K562 (cell line): ENCODE data around the gene WDR62. TPM values are rescaled to one million over a fixed set of nuclear protein-coding genes. Genes with fewer than 3 reads are reported as not detected.

Experiments
- ATAC-seq: fragments of 200-7000 bp; cut with Tn5 transposase; 3 replicates; pipeline ENCODE4 v1.9.1; 2020; ENCODE audit warnings: moderate library complexity
- BruUV-seq: library from RNA; stranded (reverse); fragments of 400-500 nt; replicated peaks from 2 replicates; lab custom pipeline; 2021; lab: Mats Ljungman, UMichigan
- CTCF ChIA-PET: fragments of 300-600 bp; formaldehyde crosslinking; extraction: SDS; loops from one replicate; lab custom pipeline; 2021; ENCODE audit warnings: low intra/inter-chr PET ratio; lab: Yijun Ruan, JAX
- POLR2A ChIA-PET: fragments of 300-600, 350-650 bp; sonication (Branson Sonifier 250); formaldehyde crosslinking; extraction: SDS; loops from one replicate; lab custom pipeline; 2021; ENCODE audit warnings: antibody characterized with exemption, inconsistent platforms; lab: Yijun Ruan, JAX
- DNase-seq, 4 experiments: peaks; one replicate each; pipeline versions ENCODE4 v3.0.0 to v3.0.0-alpha.2; 2011 to 2018; ENCODE audit warnings: low spot score in 3 of 4, mixed read lengths in 3 of 4; ENCODE audit errors: extremely low read depth in 1 of 4
- FAIRE-seq: peaks from 2 replicates; lab custom pipeline; 2011; peaks lifted over from hg19 to GRCh38; lab: Jason Lieb, UNC
- H2AFZ ChIP-seq: 2 replicates; pipeline ENCODE4 v1.6.0; 2011; ENCODE audit warnings: low read depth, low read length, control low read depth, inconsistent platforms
- H3K27ac ChIP-seq: fragments of 200-600 bp; 3 replicates; pipeline ENCODE4 v1.8.0; 2011; ENCODE audit warnings: low read depth, mild to moderate bottlenecking, control low read depth, inconsistent platforms, low read length, moderate library complexity, mixed read lengths; ENCODE audit errors: extremely low read depth
- H3K27me3 ChIP-seq, 2 experiments: fragments of 300-600 bp in 1 of 2; 2 replicates in 1 of 2; 3 replicates in 1 of 2; pipeline versions ENCODE4 v1.6.0 to v1.8.0; 2011; ENCODE audit warnings: inconsistent platforms in 2 of 2, low read length in 2 of 2, mild to moderate bottlenecking in 1 of 2, mixed read lengths in 1 of 2, moderate library complexity in 1 of 2; ENCODE audit not compliant: control insufficient read depth in 2 of 2, insufficient read depth in 2 of 2
- H3K36me3 ChIP-seq: fragments of 300-600 bp; 3 replicates; pipeline ENCODE4 v1.8.0; 2011; ENCODE audit warnings: mild to moderate bottlenecking, low read length, inconsistent platforms; ENCODE audit not compliant: control insufficient read depth, insufficient read depth
- H3K4me1 ChIP-seq, 2 experiments: fragments of 200-600 bp in 1 of 2; replicated peaks in 1 of 2; 2 replicates in 1 of 2; 3 replicates in 1 of 2; pipeline versions ENCODE4 v1.5.1 to v1.8.0; 2011; ENCODE audit warnings: inconsistent platforms in 2 of 2, low read length in 2 of 2, mild to moderate bottlenecking in 1 of 2, mixed read lengths in 1 of 2, moderate library complexity in 1 of 2; ENCODE audit not compliant: control insufficient read depth in 2 of 2, insufficient read depth in 2 of 2
- H3K4me2 ChIP-seq: 2 replicates; pipeline ENCODE4 v1.6.1; 2011; ENCODE audit warnings: low read length, control low read depth, inconsistent platforms, mixed read lengths; ENCODE audit not compliant: insufficient read depth
- H3K4me3 ChIP-seq: fragments of 200-600 bp; sonication (generic), shearing (Covaris generic); 2 replicates; pipeline ENCODE4 v1.5.1; 2016; ENCODE audit warnings: control low read depth, inconsistent platforms
- H3K79me2 ChIP-seq: fragments of 200-600 bp; 3 replicates; pipeline ENCODE4 v1.8.0; 2011; ENCODE audit warnings: low read length, inconsistent platforms; ENCODE audit not compliant: control insufficient read depth, insufficient read depth
- H3K9ac ChIP-seq, 2 experiments: 2 replicates each; pipeline versions ENCODE4 v1.6.0 to v1.6.1; 2011; ENCODE audit warnings: low read depth in 2 of 2, low read length in 2 of 2, control low read depth in 1 of 2, inconsistent platforms in 1 of 2, mild to moderate bottlenecking in 1 of 2, mixed read lengths in 1 of 2; ENCODE audit not compliant: insufficient read depth in 1 of 2
- H3K9me1 ChIP-seq: one replicate; pipeline ENCODE4 v1.6.0; 2011; ENCODE audit warnings: inconsistent platforms, mild to moderate bottlenecking, low read length, moderate library complexity; ENCODE audit not compliant: control insufficient read depth, insufficient read depth
- H3K9me3 ChIP-seq: replicated peaks from 2 replicates; pipeline ENCODE4 v1.5.1; 2011; ENCODE audit warnings: low read depth, low read length, inconsistent platforms; ENCODE audit not compliant: control insufficient read depth, insufficient read depth
- H4K20me1 ChIP-seq: replicated peaks from 2 replicates; pipeline ENCODE4 v1.6.1; 2011; ENCODE audit warnings: low read length, inconsistent platforms, mixed read lengths; ENCODE audit not compliant: control insufficient read depth, insufficient read depth
- CEBPG ChIP-seq, 3 experiments: fragments of 200-800 bp in 1 of 3; sonication (Bioruptor generic) in 1 of 3; sonication (generic) in 1 of 3; formaldehyde crosslinking in 1 of 3; IDR thresholded peaks in 2 of 3; conservative IDR thresholded peaks in 1 of 3; 2 replicates each; pipeline versions ENCODE4 v1.6.1 to v1.8.0; 2016 to 2022; ENCODE audit warnings: missing compliant biosample characterization in 2 of 3, missing genetic modification characterization in 2 of 3, mild to moderate bottlenecking in 1 of 3, missing genetic modification reagents in 1 of 3
- HDAC8 ChIP-seq: fragments of 450-650 bp; IDR thresholded peaks from 2 replicates; pipeline ENCODE4 v1.6.1; 2016; ENCODE audit warnings: mild to moderate bottlenecking, missing genetic modification characterization, moderate library complexity, missing compliant biosample characterization
- NR2C1 ChIP-seq, 2 experiments: fragments of 450-650 bp; IDR thresholded peaks; 2 replicates each; pipeline ENCODE4 v1.6.1; 2017; ENCODE audit warnings: mild to moderate bottlenecking in 2 of 2, antibody characterized with exemption in 1 of 2, inconsistent platforms in 1 of 2, missing compliant biosample characterization in 1 of 2, missing genetic modification characterization in 1 of 2
- POLR2G ChIP-seq: fragments of 200-400 bp; formaldehyde crosslinking; IDR thresholded peaks from 2 replicates; pipeline ENCODE4 v1.6.1; 2017; ENCODE audit warnings: low read depth, mild to moderate bottlenecking, antibody characterized with exemption, low read length, moderate library complexity
- SLC30A9 ChIP-seq: fragments of 250-450 bp; sonication (Bioruptor Pico); IDR thresholded peaks from 2 replicates; pipeline ENCODE4 v1.8.0; 2022; ENCODE audit warnings: mild to moderate bottlenecking, moderate library complexity
- SMAD4 ChIP-seq: fragments of 250-450 bp; sonication (Bioruptor Pico); conservative IDR thresholded peaks from 2 replicates; pipeline ENCODE4 v1.8.0; 2021; ENCODE audit warnings: inconsistent platforms, mild to moderate bottlenecking, moderate library complexity
- ZNF3 ChIP-seq: fragments of 250-450 bp; sonication (Bioruptor Pico); IDR thresholded peaks from 2 replicates; pipeline ENCODE4 v1.5.0; 2021; ENCODE audit warnings: mild to moderate bottlenecking, moderate library complexity
- ZNF311 ChIP-seq: fragments of 250-450 bp; sonication (Bioruptor Pico); IDR thresholded peaks from 2 replicates; pipeline ENCODE4 v1.4.0; 2020; ENCODE audit warnings: mild to moderate bottlenecking, moderate library complexity
- WGBS: fragments of 100-300 bp; shearing (Covaris generic); methylation state at CpG from one replicate; pipeline ENCODE4 v1.1.6; 2016; ENCODE audit warnings: low coverage, mixed read lengths; ENCODE audit not compliant: insufficient coverage; ENCODE audit errors: missing lambda C conversion rate; 5-methylcytosine and 5-hydroxymethylcytosine counted together
- in situ Hi-C: fragments of 300-500 bp; cut with MboI; formaldehyde crosslinking; loops from 4 replicates; pipeline ENCODE4 v1.15.0; 2018; ENCODE audit warnings: inconsistent platforms, mixed read lengths
- intact Hi-C: fragments of 100-400 bp; cut with micrococcal nuclease; formaldehyde crosslinking; loops from 2 replicates; pipeline ENCODE4 v1.14.2; 2022
- polyA plus RNA-seq, 8 experiments: library from polyadenylated mRNA; depleted of rRNA in 4 of 8; stranded (reverse) in 5 of 8; unstranded in 3 of 8; fragments of >200 nt; fragmentation: Nextera tagmentation in 2 of 8; fragmentation: Illumina TruSeq in 1 of 8; extraction: Ambion mirVana in 2 of 8; extraction: Trizol in 1 of 8; gene quantifications; 2 replicates each; pipeline versions ENCODE4 v1.2.1 to v1.2.3, GENCODE V29; 2011 to 2014; ENCODE audit warnings: inconsistent platforms in 1 of 8, missing spikeins in 1 of 8
- total RNA-seq, 7 experiments: library from RNA; depleted of rRNA in 6 of 7; stranded (reverse); fragments of >200 nt in 6 of 7; fragmentation: Illumina TruSeq in 2 of 7; extraction: Trizol in 2 of 7; gene quantifications; 2 replicates each; pipeline versions ENCODE4 v1.2.1 to v1.2.3, GENCODE V29; 2011 to 2021; ENCODE audit warnings: low replicate concordance in 1 of 7
- TF ChIP-seq, protein P1 (sequence below): fragments of 450-650 bp; IDR thresholded peaks from 2 replicates; pipeline ENCODE4 v1.6.1; 2017; ENCODE audit warnings: antibody characterized with exemption, mild to moderate bottlenecking

WDR62 gene
- total and polyA plus RNA-seq, 9 of the 15 experiments (the other 6 are each of a cell fraction or from before 2014, with no cell fraction given): 0.35 to 32.8 (median 14.4) TPM

GRCh38 chr19:36106441-36106840 is 51.7 kb downstream of the WDR62 start:
- H4K20me1 ChIP-seq: no peaks in the 10 kb centered on the region; the same call in 1 of the 2 replicates
- H2AFZ ChIP-seq: no peak overlapping the region
- ATAC-seq (no peak), DNase-seq (no peak), FAIRE-seq (no peak)
- H3K9me3 ChIP-seq: no peaks in the 10 kb centered on the region
- CTCF ChIA-PET: no interaction called here
- no peaks in the 10 kb centered on the region for H3K79me2 ChIP-seq
- intact Hi-C loops: no loop called here
- peaks cover 56% of the 10 kb centered on the region for H3K36me3 ChIP-seq
- in situ Hi-C loops: no loop called here
- 75% methylated on average over 6 of the region's 6 CpGs for whole genome bisulfite sequencing
- no peaks in the 10 kb centered on the region for H3K27me3 ChIP-seq
- no peak overlapping the region for H3K27ac ChIP-seq
- H3K9ac ChIP-seq: no peak overlapping the region
- no peak overlapping the region for H3K4me3 ChIP-seq
- H3K4me2 ChIP-seq: no peak overlapping the region
- H3K4me1 ChIP-seq: peaks cover 15 to 45% of the 10 kb centered on the region in 2 experiments; a peak in 4 of 5 replicates
- no TSS peak for BruUV-seq
- TF ChIP-seq SLC30A9 (no peak), POLR2G (peak; percentile 21; the same call in 1 of the 2 replicates)
- POLR2A ChIA-PET: interaction anchor here (1.0 kb wide), 1 partner anchor 9 kb away, joined by 3 read pairs; the partner anchor contains the start of gene TBCB
- H3K9me1 ChIP-seq: peaks cover 8% of the 10 kb centered on the region

DNA sequence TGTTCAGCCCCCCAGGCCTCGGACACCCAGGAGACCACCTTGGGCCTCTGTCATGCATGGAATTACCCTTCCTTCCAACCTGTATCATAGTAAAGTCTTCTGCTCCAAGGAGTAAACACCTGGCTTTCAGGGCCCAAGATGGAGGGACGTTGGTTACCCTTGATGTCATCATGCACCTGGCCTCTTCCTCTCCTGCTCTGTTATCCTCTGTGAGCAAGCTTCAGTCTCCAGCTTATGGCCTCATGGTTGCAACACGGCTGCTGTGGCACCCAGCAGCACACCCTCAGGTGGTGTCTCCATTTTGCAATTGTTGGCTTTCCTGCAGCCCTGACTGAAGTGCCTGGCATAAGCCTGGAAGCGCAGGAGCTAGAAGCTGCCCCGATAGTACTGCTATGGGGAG is 52.3 kb downstream of the WDR62 start:
- Histone ChIP-seq H3K27me3 (no peaks in the 10 kb centered on the region), H3K4me1 (peaks cover 15 to 40% of the 10 kb centered on the region in 2 experiments; a peak in 4 of 5 replicates), H3K9ac (no peak overlapping the region), H3K9me3 (no peaks in the 10 kb centered on the region), H3K27ac (no peak overlapping the region; the same call in 2 of the 3 replicates), H3K4me3 (no peak overlapping the region), H2AFZ (no peak overlapping the region), H3K79me2 (no peaks in the 10 kb centered on the region), H4K20me1 (no peaks in the 10 kb centered on the region; the same call in 1 of the 2 replicates), H3K9me1 (peaks cover 8% of the 10 kb centered on the region), H3K4me2 (no peak overlapping the region), H3K36me3 (peaks cover 54% of the 10 kb centered on the region)
- intact Hi-C loops (no loop called here), in situ Hi-C loops (no loop called here)
- CTCF ChIA-PET: no interaction called here
- DNase-seq: no peak
- WGBS: 80% methylated on average over 3 of the region's 5 CpGs
- ATAC-seq: no peak
- POLR2A ChIA-PET: no interaction called here
- FAIRE-seq: no peak
- no TSS peak for BruUV-seq
- TF ChIP-seq HDAC8: peak; percentile 62; the same call in 1 of the 2 replicates
- TF ChIP-seq CEBPG (CRISPR knock-in tag; IDR thresholded peaks at IDR 0.05): peak; percentile 47; the same call in 1 of the 2 replicates
- TF ChIP-seq CEBPG (tag; conservative IDR thresholded peaks at IDR 0.05 in 1 of 2, IDR thresholded peaks at IDR 0.05 in 1 of 2): peak in 1 of 2 experiments; percentile 60; a peak in 1 of 4 replicates
- TF ChIP-seq, protein P1, sequence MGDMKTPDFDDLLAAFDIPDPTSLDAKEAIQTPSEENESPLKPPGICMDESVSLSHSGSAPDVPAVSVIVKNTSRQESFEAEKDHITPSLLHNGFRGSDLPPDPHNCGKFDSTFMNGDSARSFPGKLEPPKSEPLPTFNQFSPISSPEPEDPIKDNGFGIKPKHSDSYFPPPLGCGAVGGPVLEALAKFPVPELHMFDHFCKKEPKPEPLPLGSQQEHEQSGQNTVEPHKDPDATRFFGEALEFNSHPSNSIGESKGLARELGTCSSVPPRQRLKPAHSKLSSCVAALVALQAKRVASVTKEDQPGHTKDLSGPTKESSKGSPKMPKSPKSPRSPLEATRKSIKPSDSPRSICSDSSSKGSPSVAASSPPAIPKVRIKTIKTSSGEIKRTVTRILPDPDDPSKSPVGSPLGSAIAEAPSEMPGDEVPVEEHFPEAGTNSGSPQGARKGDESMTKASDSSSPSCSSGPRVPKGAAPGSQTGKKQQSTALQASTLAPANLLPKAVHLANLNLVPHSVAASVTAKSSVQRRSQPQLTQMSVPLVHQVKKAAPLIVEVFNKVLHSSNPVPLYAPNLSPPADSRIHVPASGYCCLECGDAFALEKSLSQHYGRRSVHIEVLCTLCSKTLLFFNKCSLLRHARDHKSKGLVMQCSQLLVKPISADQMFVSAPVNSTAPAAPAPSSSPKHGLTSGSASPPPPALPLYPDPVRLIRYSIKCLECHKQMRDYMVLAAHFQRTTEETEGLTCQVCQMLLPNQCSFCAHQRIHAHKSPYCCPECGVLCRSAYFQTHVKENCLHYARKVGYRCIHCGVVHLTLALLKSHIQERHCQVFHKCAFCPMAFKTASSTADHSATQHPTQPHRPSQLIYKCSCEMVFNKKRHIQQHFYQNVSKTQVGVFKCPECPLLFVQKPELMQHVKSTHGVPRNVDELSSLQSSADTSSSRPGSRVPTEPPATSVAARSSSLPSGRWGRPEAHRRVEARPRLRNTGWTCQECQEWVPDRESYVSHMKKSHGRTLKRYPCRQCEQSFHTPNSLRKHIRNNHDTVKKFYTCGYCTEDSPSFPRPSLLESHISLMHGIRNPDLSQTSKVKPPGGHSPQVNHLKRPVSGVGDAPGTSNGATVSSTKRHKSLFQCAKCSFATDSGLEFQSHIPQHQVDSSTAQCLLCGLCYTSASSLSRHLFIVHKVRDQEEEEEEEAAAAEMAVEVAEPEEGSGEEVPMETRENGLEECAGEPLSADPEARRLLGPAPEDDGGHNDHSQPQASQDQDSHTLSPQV: peak; percentile 57; the same call in 1 of the 2 replicates
- TF ChIP-seq NR2C1 (IDR thresholded peaks at IDR 0.05): no peak
- 0 out of 2 replicates have a peak, but pooled peaks have one; percentile 27 for TF ChIP-seq NR2C1 (tag; IDR thresholded peaks at IDR 0.05)
- TF ChIP-seq ZNF311: 0 out of 2 replicates have a peak, but pooled peaks have one; percentile 17
- peak; percentile 71 for TF ChIP-seq SMAD4
- TF ChIP-seq ZNF3 (CRISPR knock-in tag): no peak
